Adipocyte (in vitro differentiated cells): ENCODE data around the gene URGCP.

ENCODE experiments used
- DNase-seq: peaks from one replicate; pipeline ENCODE4 v3.0.0-alpha.2; 2015; ENCODE audit warnings: low read depth
- H3K27me3 ChIP-seq: replicated peaks from 2 replicates; pipeline ENCODE4 v1.7.0; 2013; ENCODE audit warnings: mild to moderate bottlenecking, low read length, moderate library complexity; ENCODE audit not compliant: control insufficient read depth, insufficient read depth
- H3K36me3 ChIP-seq: 2 replicates; pipeline ENCODE4 v1.7.0; 2013; ENCODE audit warnings: low read length, mild to moderate bottlenecking, moderate library complexity; ENCODE audit not compliant: control insufficient read depth, insufficient read depth, severe bottlenecking
- H3K4me1 ChIP-seq: 2 replicates; pipeline ENCODE4 v1.7.0; 2013; ENCODE audit warnings: mild to moderate bottlenecking, low read length, moderate library complexity; ENCODE audit not compliant: control insufficient read depth, insufficient read depth
- H3K4me3 ChIP-seq: 2 replicates; pipeline ENCODE4 v1.7.0; 2013; ENCODE audit warnings: mild to moderate bottlenecking, low read length, moderate library complexity
- H3K9ac ChIP-seq: 2 replicates; pipeline ENCODE4 v1.7.0; 2013; ENCODE audit warnings: mild to moderate bottlenecking, low read length, moderate library complexity
- H3K9me3 ChIP-seq: 2 replicates; pipeline ENCODE4 v1.7.0; 2013; ENCODE audit warnings: mild to moderate bottlenecking, low read length, moderate library complexity; ENCODE audit not compliant: control insufficient read depth

The URGCP gene

GRCh38 chr7:43906331-43907010, at the start of gene URGCP:
TSS of gene URGCP (minus strand) at chr7:43906596. CDS start at chr7:43906575, 21 bp downstream.
- Histone ChIP-seq H3K27me3 (no peaks in the 10 kb centered on the region), H3K4me3 (peak within 1 kb of the TSS; percentile 92), H3K36me3 (no peaks in the 10 kb centered on the region), H3K4me1 (peaks cover 20% of the 10 kb centered on the region), H3K9me3 (no peaks in the 10 kb centered on the region), H3K9ac (peak within 1 kb of the TSS; percentile 94)
- peak; percentile 78 for DNase-seq

- H3K9ac ChIP-seq, result no peak overlapping the region
- DNase-seq, result no peak
- H3K4me3 ChIP-seq, result no peak overlapping the region
- peaks cover 21% of the 10 kb centered on the region for H3K36me3 ChIP-seq
- no peaks in the 10 kb centered on the region for H3K9me3 ChIP-seq
- H3K27me3 ChIP-seq, result no peaks in the 10 kb centered on the region
- H3K4me1 ChIP-seq, result no peaks in the 10 kb centered on the region
These were observed 49.6 kb upstream of the URGCP start for GRCh38 chr7:43956027-43956426.

GRCh38 chr7:43954524-43955228, 48.3 kb upstream of the URGCP start:
- peak; percentile 54 for DNase-seq
- H3K36me3 ChIP-seq, result peaks cover 27% of the 10 kb centered on the region
- no peaks in the 10 kb centered on the region for H3K4me1 ChIP-seq
- H3K4me3 ChIP-seq, result no peak overlapping the region
- H3K9me3 ChIP-seq, result no peaks in the 10 kb centered on the region
- no peaks in the 10 kb centered on the region for H3K27me3 ChIP-seq
- peak overlapping the region; percentile 13 for H3K9ac ChIP-seq

GRCh38 chr7:43953071-43953470, 46.7 kb upstream of the URGCP start:
- Histone ChIP-seq H3K27me3 (no peaks in the 10 kb centered on the region), H3K9ac (no peak overlapping the region), H3K4me3 (no peak overlapping the region), H3K36me3 (peaks cover 37% of the 10 kb centered on the region), H3K4me1 (no peaks in the 10 kb centered on the region), H3K9me3 (no peaks in the 10 kb centered on the region)
- DNase-seq, result no peak

GRCh38 chr7:43952028-43952427, 45.6 kb upstream of the URGCP start:
- H3K9ac ChIP-seq, result no peak overlapping the region
- H3K9me3 ChIP-seq, result no peaks in the 10 kb centered on the region
- peaks cover 37% of the 10 kb centered on the region for H3K36me3 ChIP-seq
- no peak overlapping the region for H3K4me3 ChIP-seq
- no peaks in the 10 kb centered on the region for H3K4me1 ChIP-seq
- DNase-seq, result no peak
- no peaks in the 10 kb centered on the region for H3K27me3 ChIP-seq

- no peaks in the 10 kb centered on the region for H3K4me1 ChIP-seq
- H3K9me3 ChIP-seq, result no peaks in the 10 kb centered on the region
- peaks cover 14% of the 10 kb centered on the region for H3K36me3 ChIP-seq
- no peaks in the 10 kb centered on the region for H3K27me3 ChIP-seq
- H3K9ac ChIP-seq, result no peak overlapping the region
- no peak overlapping the region for H3K4me3 ChIP-seq
- no peak for DNase-seq
These were observed 37.9 kb upstream of the URGCP start for GRCh38 chr7:43944286-43944685.

- Histone ChIP-seq H3K36me3 (peaks cover 8% of the 10 kb centered on the region), H3K4me1 (no peaks in the 10 kb centered on the region), H3K4me3 (no peak overlapping the region), H3K27me3 (no peaks in the 10 kb centered on the region), H3K9ac (no peak overlapping the region), H3K9me3 (no peaks in the 10 kb centered on the region)
- DNase-seq, result no peak
These were observed 37.2 kb upstream of the URGCP start for GRCh38 chr7:43943417-43944187.

GRCh38 chr7:43942997-43943396, 36.6 kb upstream of the URGCP start:
- H3K9me3 ChIP-seq, result no peaks in the 10 kb centered on the region
- H3K36me3 ChIP-seq, result peaks cover 4% of the 10 kb centered on the region
- DNase-seq, result no peak
- H3K9ac ChIP-seq, result no peak overlapping the region
- H3K4me3 ChIP-seq, result no peak overlapping the region
- no peaks in the 10 kb centered on the region for H3K4me1 ChIP-seq
- no peaks in the 10 kb centered on the region for H3K27me3 ChIP-seq

- H3K9ac ChIP-seq, result no peak overlapping the region
- peaks cover 4% of the 10 kb centered on the region for H3K4me1 ChIP-seq
- DNase-seq, result no peak
- no peaks in the 10 kb centered on the region for H3K27me3 ChIP-seq
- H3K36me3 ChIP-seq, result peaks cover 4% of the 10 kb centered on the region
- no peaks in the 10 kb centered on the region for H3K9me3 ChIP-seq
- H3K4me3 ChIP-seq, result no peak overlapping the region
These were observed 35.9 kb upstream of the URGCP start for GRCh38 chr7:43942250-43942649.

GRCh38 chr7:43938892-43939482, 32.6 kb upstream of the URGCP start:
- H3K9me3 ChIP-seq, result no peaks in the 10 kb centered on the region
- H3K9ac ChIP-seq, result no peak overlapping the region
- H3K27me3 ChIP-seq, result no peaks in the 10 kb centered on the region
- H3K36me3 ChIP-seq, result peaks cover 3% of the 10 kb centered on the region
- H3K4me3 ChIP-seq, result no peak overlapping the region
- no peak for DNase-seq
- peaks cover 5% of the 10 kb centered on the region for H3K4me1 ChIP-seq

- DNase-seq, result no peak
- Histone ChIP-seq H3K36me3 (no peaks in the 10 kb centered on the region), H3K27me3 (no peaks in the 10 kb centered on the region), H3K4me3 (no peak overlapping the region), H3K4me1 (peaks cover 5% of the 10 kb centered on the region), H3K9me3 (no peaks in the 10 kb centered on the region), H3K9ac (no peak overlapping the region)
These were observed 31.0 kb upstream of the URGCP start for GRCh38 chr7:43937444-43937843.
